ENCODE results near the gene KIF26B.

Gene KIF26B

DNA sequence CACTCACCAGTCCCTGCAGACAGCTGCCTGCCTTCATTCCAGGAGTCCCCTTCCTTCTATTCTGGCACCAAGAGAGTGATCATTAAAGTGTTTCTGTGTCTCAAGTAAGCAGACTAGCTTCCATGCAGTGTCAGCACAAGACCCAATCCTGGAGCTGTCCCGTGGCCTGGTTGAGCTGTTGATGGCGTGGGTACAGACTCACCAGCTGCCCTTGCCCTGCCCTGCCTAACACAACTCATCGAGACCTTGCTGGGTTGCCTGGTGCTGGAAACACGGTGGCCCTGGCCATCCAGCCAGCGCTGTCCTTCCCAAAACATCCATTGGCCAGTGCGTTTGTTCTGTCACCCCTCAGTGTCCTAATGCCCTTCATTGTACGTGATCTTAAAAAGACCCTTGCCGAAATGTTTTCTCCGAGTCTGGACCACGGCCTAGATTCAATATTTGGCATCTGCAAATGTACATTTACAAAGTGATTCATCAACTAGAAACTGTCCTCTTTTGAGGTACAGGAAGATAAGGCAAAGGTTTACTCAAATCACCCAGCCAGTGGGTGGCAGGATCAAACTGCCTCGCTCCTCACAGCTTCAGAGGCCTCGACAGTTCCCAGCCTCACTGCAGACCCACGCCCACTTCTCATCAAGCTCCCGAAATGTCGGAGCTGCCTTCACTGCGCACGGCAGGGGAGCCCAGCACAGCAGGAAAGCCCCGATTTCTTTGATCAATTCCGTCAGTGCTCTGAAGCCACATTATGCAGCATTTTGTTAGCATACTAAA lies 494.2 kb downstream of the KIF26B start:
- Histone ChIP-seq H4K20me1 (no peaks in the 10 kb centered on the region), H3K36me3 (no peaks in the 10 kb centered on the region), H3K4me2 (no peak overlapping the region), H3K27me3 (no peaks in the 10 kb centered on the region), H3K27ac (no peak overlapping the region), H3K4me3 (no peak overlapping the region), H3K9me3 (replicated peaks in 1 of 11) (peaks cover 0 to 7% (median 0%) of the 10 kb centered on the region in 11 experiments; a peak in 3 of 22 replicates), H3K9ac (no peak overlapping the region), H3K4me1 (peaks cover 0 to 7% (median 0%) of the 10 kb centered on the region in 10 experiments; a peak in 6 of 20 replicates)
- no peak for TF ChIP-seq Cebpa-rat (IDR thresholded peaks at IDR 0.05)

DNA sequence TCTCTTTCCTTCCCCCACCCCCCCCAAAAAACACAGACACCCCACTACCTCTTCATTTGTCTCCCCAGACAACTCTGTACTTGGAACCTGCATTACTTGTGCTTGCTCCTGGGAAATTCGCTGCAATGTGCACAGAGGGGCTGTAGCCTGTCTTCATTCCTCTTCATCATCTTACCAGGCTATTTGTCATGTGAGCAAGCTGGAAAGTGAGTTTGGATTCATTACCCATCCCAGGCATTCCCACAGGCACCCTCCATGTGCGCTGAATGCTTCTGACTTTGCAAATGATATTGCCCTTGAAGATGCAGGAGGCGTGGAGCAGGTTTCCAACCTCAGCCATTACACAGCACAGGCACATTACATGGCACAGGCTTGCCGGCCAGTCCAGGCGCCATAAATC lies 494.9 kb downstream of the KIF26B start:
- TF ChIP-seq Cebpa-rat (IDR thresholded peaks at IDR 0.05): no peak
- H3K36me3 ChIP-seq: no peaks in the 10 kb centered on the region
- H3K9me3 ChIP-seq (replicated peaks in 1 of 11): peaks cover 0 to 7% (median 0%) of the 10 kb centered on the region in 11 experiments; a peak in 3 of 22 replicates
- H3K4me2 ChIP-seq: no peak overlapping the region
- H3K27ac ChIP-seq: no peak overlapping the region
- no peaks in the 10 kb centered on the region for H3K27me3 ChIP-seq
- no peak overlapping the region for H3K9ac ChIP-seq
- H4K20me1 ChIP-seq: no peaks in the 10 kb centered on the region
- H3K4me1 ChIP-seq: peaks cover 0 to 7% (median 0%) of the 10 kb centered on the region in 10 experiments; a peak in 6 of 20 replicates
- H3K4me3 ChIP-seq: no peak overlapping the region

DNA sequence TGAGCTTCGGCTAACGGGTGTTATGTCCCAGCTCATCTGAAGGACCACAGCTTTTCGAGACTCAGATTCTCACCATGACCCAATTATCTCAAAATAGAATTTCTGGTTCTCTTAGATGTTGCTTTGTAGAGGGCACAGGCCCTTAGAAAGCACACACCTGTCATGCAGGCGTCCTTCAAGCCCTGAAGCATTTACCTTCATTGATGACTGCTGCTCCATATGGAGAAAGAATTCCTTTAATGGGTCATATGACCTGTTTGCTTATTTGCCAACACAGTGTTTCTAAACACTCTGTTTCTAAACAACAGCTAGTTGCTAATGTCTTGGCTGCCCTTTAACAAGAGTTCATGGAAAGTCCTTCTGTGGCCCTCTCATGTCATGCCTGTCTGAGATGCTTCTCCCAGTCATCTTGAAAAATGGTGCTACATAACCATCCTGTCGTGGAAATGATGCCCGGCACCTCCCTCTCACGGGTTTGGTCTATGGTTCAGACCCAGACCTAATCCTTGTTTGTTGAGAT lies 495.7 kb downstream of the KIF26B start:
- no peaks in the 10 kb centered on the region for H4K20me1 ChIP-seq
- H3K27me3 ChIP-seq: no peaks in the 10 kb centered on the region
- H3K27ac ChIP-seq: no peak overlapping the region
- no peak overlapping the region for H3K9ac ChIP-seq
- TF ChIP-seq Cebpa-rat (IDR thresholded peaks at IDR 0.05): no peak
- no peak overlapping the region for H3K4me3 ChIP-seq
- peaks cover 0 to 7% (median 0%) of the 10 kb centered on the region in 10 experiments; a peak in 6 of 20 replicates for H3K4me1 ChIP-seq
- no peak overlapping the region for H3K4me2 ChIP-seq
- no peaks in the 10 kb centered on the region for H3K36me3 ChIP-seq
- H3K9me3 ChIP-seq (replicated peaks in 1 of 11): no peaks in the 10 kb centered on the region; a peak in 2 of 22 replicates

DNA sequence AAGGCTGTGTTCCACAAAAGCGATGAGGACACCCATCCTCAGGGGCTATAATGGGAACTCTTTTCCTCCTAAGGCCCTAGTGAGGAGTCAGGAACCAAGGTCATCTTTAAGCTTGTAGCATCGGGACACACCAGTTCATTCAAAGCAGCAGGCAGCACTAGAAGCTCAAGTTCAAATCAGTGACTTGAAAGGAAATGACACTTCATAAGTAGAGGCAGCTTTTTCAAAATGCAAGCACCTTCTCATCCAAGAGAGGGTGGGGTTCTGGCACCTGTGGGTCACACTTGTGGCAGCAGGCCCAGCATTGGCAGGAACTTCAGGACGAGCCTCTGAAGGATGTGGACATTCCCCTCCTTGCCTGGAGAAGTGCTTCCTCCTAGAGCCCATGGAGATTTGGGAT lies 496.3 kb downstream of the KIF26B start:
- no peak overlapping the region for H3K4me3 ChIP-seq
- no peaks in the 10 kb centered on the region; a peak in 2 of 22 replicates for H3K9me3 ChIP-seq (replicated peaks in 1 of 11)
- TF ChIP-seq Cebpa-rat (IDR thresholded peaks at IDR 0.05): no peak
- H3K27ac ChIP-seq: no peak overlapping the region
- H4K20me1 ChIP-seq: no peaks in the 10 kb centered on the region
- H3K36me3 ChIP-seq: no peaks in the 10 kb centered on the region
- peaks cover 0 to 7% (median 0%) of the 10 kb centered on the region in 10 experiments; a peak in 6 of 20 replicates for H3K4me1 ChIP-seq
- H3K27me3 ChIP-seq: no peaks in the 10 kb centered on the region
- no peak overlapping the region for H3K9ac ChIP-seq
- no peak overlapping the region for H3K4me2 ChIP-seq

DNA sequence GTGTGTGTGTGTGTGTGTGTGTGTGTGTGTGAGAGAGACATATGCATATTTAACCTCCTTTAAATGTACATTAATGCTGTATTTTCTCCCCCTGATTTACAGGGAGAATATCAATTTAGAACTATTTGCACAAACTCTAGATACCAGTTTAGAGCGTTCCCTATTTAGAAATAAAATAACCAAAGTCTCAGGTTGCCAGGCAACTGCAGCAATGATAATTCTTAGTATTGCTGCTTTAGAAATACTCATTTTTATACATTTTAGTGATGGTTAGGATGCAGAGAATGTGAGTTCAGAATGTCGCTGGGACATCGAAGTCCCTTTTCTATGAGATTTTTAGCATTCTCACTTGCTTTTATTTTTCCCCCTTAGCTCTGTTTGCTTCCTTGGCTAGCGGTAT lies 497.3 kb downstream of the KIF26B start:
- peaks cover 0 to 7% (median 0%) of the 10 kb centered on the region in 10 experiments; a peak in 6 of 20 replicates for H3K4me1 ChIP-seq
- TF ChIP-seq Cebpa-rat (IDR thresholded peaks at IDR 0.05): no peak
- H3K4me3 ChIP-seq: no peak overlapping the region
- no peak overlapping the region for H3K4me2 ChIP-seq
- no peaks in the 10 kb centered on the region; a peak in 2 of 22 replicates for H3K9me3 ChIP-seq (replicated peaks in 1 of 11)
- no peaks in the 10 kb centered on the region for H3K36me3 ChIP-seq
- no peaks in the 10 kb centered on the region for H4K20me1 ChIP-seq
- no peaks in the 10 kb centered on the region for H3K27me3 ChIP-seq
- no peak overlapping the region for H3K9ac ChIP-seq
- H3K27ac ChIP-seq: no peak overlapping the region

- Histone ChIP-seq H3K9me3 (replicated peaks in 1 of 11) (no peaks in the 10 kb centered on the region; a peak in 2 of 22 replicates), H3K27ac (no peak overlapping the region), H3K4me1 (peaks cover 0 to 7% (median 0%) of the 10 kb centered on the region in 10 experiments; a peak in 6 of 20 replicates), H3K36me3 (no peaks in the 10 kb centered on the region), H3K9ac (no peak overlapping the region), H3K4me2 (peak overlapping the region in 4 of 11 experiments; percentile 9 to 27 (median 14); a peak in 1 of 22 replicates), H3K27me3 (no peaks in the 10 kb centered on the region), H3K4me3 (no peak overlapping the region), H4K20me1 (no peaks in the 10 kb centered on the region)
- no peak for TF ChIP-seq Cebpa-rat (IDR thresholded peaks at IDR 0.05)
Measured at GRCh38 chr1:245652660-245653427, 498.1 kb downstream of the KIF26B start.

DNA sequence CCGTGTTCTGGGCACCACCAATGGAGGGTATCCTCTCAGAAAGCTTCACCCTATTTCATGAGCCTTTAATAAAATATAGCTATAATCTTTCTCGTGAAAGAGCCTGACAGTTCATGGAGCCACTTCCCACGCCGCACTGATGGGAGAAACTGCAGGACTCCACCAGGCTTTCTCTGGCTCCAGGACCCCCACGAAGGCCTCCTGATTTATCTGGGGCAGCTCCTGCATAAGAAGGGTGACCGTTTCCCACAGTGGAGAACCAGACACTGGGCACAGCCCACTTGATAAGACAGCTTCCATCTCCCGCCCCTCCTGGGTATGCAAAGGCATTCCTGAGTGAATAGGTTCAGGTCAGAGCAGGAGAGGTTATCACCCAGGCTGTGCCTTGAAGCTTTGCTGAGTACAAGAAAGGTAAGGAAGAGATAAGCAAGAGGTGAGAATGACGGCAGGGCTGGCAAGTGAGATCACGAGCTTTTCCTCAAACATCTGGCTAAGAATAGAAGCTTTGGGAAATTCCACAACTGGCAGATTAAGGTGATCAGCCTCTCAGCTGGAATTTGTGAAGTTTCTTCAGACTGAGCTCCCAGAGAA lies 499.8 kb downstream of the KIF26B start:
- Histone ChIP-seq H3K27me3 (no peaks in the 10 kb centered on the region), H3K4me2 (no peak overlapping the region)

GRCh38 chr1:245656189-245656717 lies 501.5 kb downstream of the KIF26B start:
- no peaks in the 10 kb centered on the region; a peak in 2 of 22 replicates for H3K9me3 ChIP-seq (replicated peaks in 1 of 11)
- H3K36me3 ChIP-seq: no peaks in the 10 kb centered on the region
- no peak overlapping the region for H3K4me3 ChIP-seq
- no peaks in the 10 kb centered on the region for H3K27me3 ChIP-seq
- H3K27ac ChIP-seq: no peak overlapping the region
- no peak overlapping the region for H3K4me2 ChIP-seq
- no peaks in the 10 kb centered on the region for H4K20me1 ChIP-seq
- peaks cover 0 to 7% (median 0%) of the 10 kb centered on the region in 10 experiments; a peak in 6 of 20 replicates for H3K4me1 ChIP-seq
- TF ChIP-seq Cebpa-rat (IDR thresholded peaks at IDR 0.05): no peak
- H3K9ac ChIP-seq: no peak overlapping the region

More for the DNA sequence above, 499.8 kb downstream of the KIF26B start:
- Histone ChIP-seq H3K9ac (no peak overlapping the region), H3K9me3 (replicated peaks in 1 of 11) (no peaks in the 10 kb centered on the region; a peak in 2 of 22 replicates), H3K4me1 (peaks cover 0 to 7% (median 0%) of the 10 kb centered on the region in 10 experiments; a peak in 6 of 20 replicates), H3K27ac (no peak overlapping the region), H3K36me3 (no peaks in the 10 kb centered on the region), H4K20me1 (no peaks in the 10 kb centered on the region), H3K4me3 (no peak overlapping the region)
- TF ChIP-seq Cebpa-rat (IDR thresholded peaks at IDR 0.05): no peak
